GM10248 (cell line): ENCODE results near the gene GRAP.

ENCODE experiments used
- CTCF ChIA-PET: fragments of 300-600 bp; sonication (Branson Sonifier 250); formaldehyde crosslinking; extraction: SDS; loops from one replicate; lab custom pipeline; 2021; ENCODE audit warnings: antibody characterized with exemption; lab: Yijun Ruan, JAX
- POLR2A ChIA-PET: fragments of 350-650 bp; sonication (Branson Sonifier 250); formaldehyde crosslinking; extraction: SDS; loops from one replicate; lab custom pipeline; 2020; ENCODE audit warnings: antibody characterized with exemption; lab: Yijun Ruan, JAX
- DNase-seq: peaks from one replicate; pipeline ENCODE4 v3.0.0; 2012; ENCODE audit errors: extremely low spot score
- CTCF ChIP-seq: IDR thresholded peaks from 2 replicates; pipeline ENCODE4 v1.5.1; 2012; ENCODE audit warnings: mild to moderate bottlenecking, low read depth; ENCODE audit errors: extremely low read depth, missing control alignments, control extremely low read depth

The GRAP gene

GRCh38 chr17:18999911-19000310 is 46.8 kb downstream of the GRAP start:
- POLR2A ChIA-PET, result no interaction called here
- CTCF ChIA-PET, result interaction anchor here (1.6 to 4.7 kb wide), 2 partner anchors 39 to 374 kb away, joined by 3 to 28 read pairs; no protein-coding TSS in a partner anchor
- DNase-seq, result no peak
- TF ChIP-seq CTCF, result no peak

- POLR2A ChIA-PET, result no interaction called here
- no peak for TF ChIP-seq CTCF
- CTCF ChIA-PET, result interaction anchor here (1.3 to 1.6 kb wide), 3 partner anchors 11 to 373 kb away, joined by 3 to 4 read pairs (median 3); no protein-coding TSS in a partner anchor
Observed at GRCh38 chr17:18999394-18999793, 47.4 kb downstream of the GRAP start.

GRCh38 chr17:18997650-18998196 is 49.0 kb downstream of the GRAP start:
- no peak for DNase-seq
- TF ChIP-seq CTCF, result no peak
- ChIA-PET CTCF (interaction anchor here (1.3 to 1.9 kb wide), 5 partner anchors 10 to 37 kb away, joined by 3 to 10 read pairs (median 4); no protein-coding TSS in a partner anchor), POLR2A (interaction anchor here (0.5 kb wide), 1 partner anchor 73 kb away, joined by 5 read pairs; no protein-coding TSS in a partner anchor)

More at GRCh38 chr17:18999394-18999793, 47.4 kb downstream of the GRAP start:
- no peak for DNase-seq

- DNase-seq, result no peak
- ChIA-PET CTCF (interaction anchor here (1.5 to 1.9 kb wide), 2 partner anchors 12 to 35 kb away, joined by 4 to 10 read pairs; no protein-coding TSS in a partner anchor), POLR2A (no interaction called here)
- no peak for TF ChIP-seq CTCF
Observed at GRCh38 chr17:18996458-18996857, 50.3 kb downstream of the GRAP start.

GRCh38 chr17:18995220-18995619 is 51.5 kb downstream of the GRAP start:
- no peak for DNase-seq
- CTCF ChIA-PET, result interaction anchor here (1.4 kb wide), 1 partner anchor 35 kb away, joined by 4 read pairs; no protein-coding TSS in a partner anchor
- no peak for TF ChIP-seq CTCF
- POLR2A ChIA-PET, result no interaction called here

GRCh38 chr17:18994631-18995030 is 52.1 kb downstream of the GRAP start:
- no peak for DNase-seq
- POLR2A ChIA-PET, result no interaction called here
- CTCF ChIA-PET, result interaction anchor here (1.4 kb wide), 1 partner anchor 34 kb away, joined by 4 read pairs; no protein-coding TSS in a partner anchor
- no peak for TF ChIP-seq CTCF
